SU-DHL-6 (cell line): ENCODE results near the gene PILRB.
"Not testable (repeated sequence)": the region's sequence is repeated elsewhere in the genome, so short reads cannot be mapped to it uniquely, and the experiment has no call there.

ENCODE experiments used
- H2AFZ ChIP-seq: fragments of 200-600 bp; sonication (generic); 2 replicates; pipeline ENCODE4 v1.6.1; 2014; ENCODE audit warnings: low read depth, mild to moderate bottlenecking, moderate library complexity, mixed read lengths, antibody characterized with exemption, low read length; ENCODE audit not compliant: severe bottlenecking
- H3F3A ChIP-seq: fragments of 200-600 bp; shearing (Covaris generic); 2 replicates; pipeline ENCODE4 v1.6.0; 2016; ENCODE audit warnings: antibody characterized with exemption, mild to moderate bottlenecking; ENCODE audit not compliant: insufficient read depth
- H3K27ac ChIP-seq: fragments of 200-600 bp; sonication (generic); 2 replicates; pipeline ENCODE4 v1.5.1; 2016; ENCODE audit warnings: low read depth, mild to moderate bottlenecking, low read length, moderate library complexity, mixed read lengths
- H3K27me3 ChIP-seq: fragments of 200-600 bp; sonication (generic), shearing (Covaris generic); 2 replicates; pipeline ENCODE4 v1.6.0; 2014; ENCODE audit warnings: mild to moderate bottlenecking, low read length
- H3K36me3 ChIP-seq: fragments of 200-600 bp; sonication (generic); 2 replicates; pipeline ENCODE4 v1.6.1; 2014; ENCODE audit warnings: mild to moderate bottlenecking, low read length, mixed read lengths
- H3K4me2 ChIP-seq: fragments of 300-600, 200-600 bp; shearing (Covaris generic), sonication (generic); 2 replicates; pipeline ENCODE4 v1.6.0; 2014; ENCODE audit warnings: low read length, low read depth, mild to moderate bottlenecking; ENCODE audit not compliant: poor library complexity, severe bottlenecking
- H3K4me3 ChIP-seq: fragments of 200-600 bp; sonication (generic); 2 replicates; pipeline ENCODE4 v1.5.1; 2014; ENCODE audit warnings: antibody characterized with exemption, low read length, mild to moderate bottlenecking, mixed read lengths; ENCODE audit not compliant: insufficient read depth, poor library complexity, severe bottlenecking
- H3K79me2 ChIP-seq: fragments of 200-600 bp; sonication (generic); 2 replicates; pipeline ENCODE4 v1.6.1; 2014; ENCODE audit warnings: mild to moderate bottlenecking, low read length, moderate library complexity; ENCODE audit not compliant: insufficient read depth
- H3K9ac ChIP-seq: fragments of 200-600 bp; sonication (generic); 2 replicates; pipeline ENCODE4 v1.7.0; 2014; ENCODE audit warnings: mild to moderate bottlenecking, low read length
- H3K9me2 ChIP-seq: fragments of 200-600 bp; sonication (generic); replicated peaks from 2 replicates; pipeline ENCODE4 v1.6.1; 2014; ENCODE audit warnings: low read length; ENCODE audit not compliant: insufficient read depth
- H3K9me3 ChIP-seq: fragments of 200-600 bp; sonication (generic); 2 replicates; pipeline ENCODE4 v1.6.1; 2014; ENCODE audit warnings: low read length, mixed read lengths; ENCODE audit not compliant: insufficient read depth
- H4K20me1 ChIP-seq: fragments of 200-600 bp; sonication (generic); 2 replicates; pipeline ENCODE4 v1.6.1; 2014; ENCODE audit warnings: low read depth, mild to moderate bottlenecking, antibody characterized with exemption, low read length, moderate library complexity, mixed read lengths
- EZH2phosphoT487 ChIP-seq: fragments of 200-600 bp; sonication (generic), shearing (Covaris generic); conservative IDR thresholded peaks from 2 replicates; pipeline ENCODE4 v1.6.1; 2018; ENCODE audit warnings: mild to moderate bottlenecking, antibody characterized with exemption, low read length, moderate library complexity, mixed read lengths
- TF ChIP-seq, protein P1 (sequence below): fragments of 200-600 bp; sonication (generic); IDR thresholded peaks from one replicate; pipeline ENCODE4 v1.5.1; 2017; ENCODE audit warnings: antibody characterized with exemption, mild to moderate bottlenecking, low read length, moderate library complexity; ENCODE audit not compliant: insufficient read depth, poor library complexity, severe bottlenecking

PILRB gene

DNA sequence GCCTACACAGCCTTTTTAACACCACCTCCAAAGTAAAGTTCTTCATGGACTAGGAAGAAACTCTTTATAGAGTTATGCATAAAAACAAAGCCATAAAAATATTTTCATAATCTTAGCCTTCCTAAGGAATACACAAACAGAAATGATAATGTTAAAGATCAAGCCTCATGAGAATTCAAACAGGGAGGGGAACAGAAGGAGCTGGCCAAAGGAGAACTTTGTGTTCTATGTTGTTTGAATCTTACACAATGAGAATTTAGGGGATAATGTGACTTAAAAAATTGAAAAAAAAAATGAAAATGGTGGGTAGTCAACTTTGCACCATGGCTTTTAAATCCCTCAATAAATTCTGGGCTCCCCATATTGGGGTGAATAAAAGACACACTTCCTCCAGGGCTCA is 9.1 kb upstream of the PILRB start:
- Histone ChIP-seq H3K9ac (no peak overlapping the region), H3K4me3 (no peak overlapping the region), H3F3A (peaks cover 16% of the 10 kb centered on the region), H3K4me2 (no peak overlapping the region), H4K20me1 (peaks cover 1% of the 10 kb centered on the region; the same call in 1 of the 2 replicates), H3K27me3 (no peaks in the 10 kb centered on the region), H3K27ac (no peak overlapping the region), H3K79me2 (peaks cover 21% of the 10 kb centered on the region), H3K9me3 (no peaks in the 10 kb centered on the region), H3K9me2 (no peaks in the 10 kb centered on the region), H2AFZ (no peak overlapping the region), H3K36me3 (peaks cover 36% of the 10 kb centered on the region)
- TF ChIP-seq, protein P1, sequence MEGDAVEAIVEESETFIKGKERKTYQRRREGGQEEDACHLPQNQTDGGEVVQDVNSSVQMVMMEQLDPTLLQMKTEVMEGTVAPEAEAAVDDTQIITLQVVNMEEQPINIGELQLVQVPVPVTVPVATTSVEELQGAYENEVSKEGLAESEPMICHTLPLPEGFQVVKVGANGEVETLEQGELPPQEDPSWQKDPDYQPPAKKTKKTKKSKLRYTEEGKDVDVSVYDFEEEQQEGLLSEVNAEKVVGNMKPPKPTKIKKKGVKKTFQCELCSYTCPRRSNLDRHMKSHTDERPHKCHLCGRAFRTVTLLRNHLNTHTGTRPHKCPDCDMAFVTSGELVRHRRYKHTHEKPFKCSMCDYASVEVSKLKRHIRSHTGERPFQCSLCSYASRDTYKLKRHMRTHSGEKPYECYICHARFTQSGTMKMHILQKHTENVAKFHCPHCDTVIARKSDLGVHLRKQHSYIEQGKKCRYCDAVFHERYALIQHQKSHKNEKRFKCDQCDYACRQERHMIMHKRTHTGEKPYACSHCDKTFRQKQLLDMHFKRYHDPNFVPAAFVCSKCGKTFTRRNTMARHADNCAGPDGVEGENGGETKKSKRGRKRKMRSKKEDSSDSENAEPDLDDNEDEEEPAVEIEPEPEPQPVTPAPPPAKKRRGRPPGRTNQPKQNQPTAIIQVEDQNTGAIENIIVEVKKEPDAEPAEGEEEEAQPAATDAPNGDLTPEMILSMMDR: no peak
- no peak for TF ChIP-seq EZH2phosphoT487

DNA sequence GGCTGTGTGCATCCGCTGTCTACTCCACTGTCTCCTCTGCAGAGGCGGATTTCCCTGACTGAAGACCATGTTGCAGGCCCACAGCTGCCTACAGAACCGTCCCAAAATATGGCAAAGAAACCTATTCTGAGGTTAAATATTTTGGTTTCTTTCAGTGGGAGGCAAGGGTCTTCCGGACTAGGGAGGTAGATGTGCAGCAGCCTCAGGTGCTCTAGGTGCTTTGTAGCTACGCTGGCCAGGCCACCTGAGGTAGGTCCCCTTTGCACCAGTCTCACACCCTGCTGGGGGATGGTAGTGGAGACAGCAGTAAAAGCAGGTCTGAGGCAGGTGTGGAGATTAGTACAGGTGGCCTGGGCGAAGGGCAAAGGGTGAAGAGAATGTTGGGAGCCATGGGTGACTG is 8.2 kb upstream of the PILRB start:
- no peak overlapping the region for H3K27ac ChIP-seq
- H3K9ac ChIP-seq: no peak overlapping the region
- TF ChIP-seq, protein P1: no peak
- no peak for TF ChIP-seq EZH2phosphoT487
- H3F3A ChIP-seq: peaks cover 7% of the 10 kb centered on the region
- no peaks in the 10 kb centered on the region for H3K9me2 ChIP-seq
- no peaks in the 10 kb centered on the region for H3K27me3 ChIP-seq
- H3K9me3 ChIP-seq: no peaks in the 10 kb centered on the region
- H2AFZ ChIP-seq: no peak overlapping the region
- H3K79me2 ChIP-seq: peaks cover 21% of the 10 kb centered on the region
- no peak overlapping the region for H3K4me2 ChIP-seq
- no peak overlapping the region for H3K4me3 ChIP-seq
- peaks cover 38% of the 10 kb centered on the region for H3K36me3 ChIP-seq
- H4K20me1 ChIP-seq: no peaks in the 10 kb centered on the region; the same call in 1 of the 2 replicates

DNA sequence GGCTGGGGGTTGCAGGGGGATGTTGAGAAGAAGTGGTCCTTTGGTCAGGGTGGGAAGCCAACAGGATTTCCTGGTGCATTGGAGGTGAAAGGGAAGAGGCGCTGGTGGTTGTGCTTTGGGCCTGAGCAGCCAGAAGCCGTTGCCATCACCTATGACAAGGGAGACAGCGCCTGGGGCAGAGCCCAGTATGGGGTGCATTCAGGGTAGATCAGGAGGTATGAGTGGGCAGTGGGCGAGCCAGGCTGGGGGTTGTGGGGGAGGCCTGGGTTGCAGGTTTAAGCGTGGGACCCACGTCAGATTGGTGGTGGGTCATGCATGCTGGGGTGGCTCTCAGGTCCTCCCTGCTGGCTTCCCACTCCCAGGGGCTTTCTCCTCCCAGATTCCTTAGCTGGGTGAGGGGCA is 6.3 kb upstream of the PILRB start:
- H4K20me1 ChIP-seq: no peaks in the 10 kb centered on the region; the same call in 1 of the 2 replicates
- H2AFZ ChIP-seq: no peak overlapping the region
- no peaks in the 10 kb centered on the region for H3K9me2 ChIP-seq
- no peak overlapping the region for H3K4me3 ChIP-seq
- no peaks in the 10 kb centered on the region for H3K9me3 ChIP-seq
- no peaks in the 10 kb centered on the region for H3K27me3 ChIP-seq
- H3F3A ChIP-seq: no peaks in the 10 kb centered on the region
- peaks cover 10% of the 10 kb centered on the region for H3K79me2 ChIP-seq
- no peak overlapping the region for H3K27ac ChIP-seq
- H3K36me3 ChIP-seq: peaks cover 30% of the 10 kb centered on the region
- no peak overlapping the region for H3K4me2 ChIP-seq
- no peak overlapping the region for H3K9ac ChIP-seq
- TF ChIP-seq, protein P1: no peak
- TF ChIP-seq EZH2phosphoT487: no peak

DNA sequence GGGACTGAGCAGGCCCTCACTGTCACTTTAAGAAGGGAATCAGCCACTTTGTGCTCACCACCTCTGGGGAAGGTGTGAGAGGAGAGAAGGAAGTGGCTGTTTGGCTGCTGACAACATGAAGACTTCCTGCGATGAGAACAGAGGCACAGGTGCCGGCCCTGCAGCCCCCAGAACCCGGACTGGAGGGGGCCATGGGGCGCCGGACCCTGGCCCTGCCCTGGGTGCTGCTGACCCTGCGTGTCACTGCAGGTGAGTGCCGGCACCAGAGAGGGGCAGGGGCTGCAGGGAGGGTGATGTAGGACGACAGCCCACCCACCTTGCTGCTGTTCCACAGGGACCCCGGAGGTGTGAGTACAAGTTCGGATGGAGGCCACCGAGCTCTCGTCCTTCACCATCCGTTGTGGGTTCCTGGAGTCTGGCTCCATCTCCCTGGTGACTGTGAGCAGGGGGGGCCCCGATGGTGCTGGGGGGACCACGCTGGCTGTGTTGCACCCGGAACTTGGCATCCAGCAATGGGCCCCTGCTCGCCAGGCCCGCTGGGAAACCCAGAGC is 5.6 kb upstream of the PILRB start:
- not testable (repeated sequence) for H3K9ac ChIP-seq, H3K4me3 ChIP-seq, H3K79me2 ChIP-seq, H3K4me2 ChIP-seq, H3F3A ChIP-seq, H3K27ac ChIP-seq, H3K9me2 ChIP-seq, H4K20me1 ChIP-seq, H3K27me3 ChIP-seq, H2AFZ ChIP-seq, H3K9me3 ChIP-seq
- H3K36me3 ChIP-seq: peaks cover 24% of the 10 kb centered on the region
